Trophoblast cell (in vitro differentiated cells and primary cell): Measurements from ENCODE around the gene CYB5R3.

Experiments used
- DNase-seq, 2 donors: peaks; one replicate each; pipeline ENCODE4 v3.0.0-alpha.2; 2016
- H2AFZ ChIP-seq: 2 replicates; pipeline ENCODE4 v1.6.1; 2013; ENCODE audit warnings: low read length, moderate library complexity, mild to moderate bottlenecking; ENCODE audit not compliant: insufficient read depth, poor library complexity
- H2AK5ac ChIP-seq: 2 replicates; pipeline ENCODE4 v1.6.1; 2013; ENCODE audit warnings: mild to moderate bottlenecking, low read length
- H2BK120ac ChIP-seq: 2 replicates; pipeline ENCODE4 v1.6.1; 2013; ENCODE audit warnings: low read length, mild to moderate bottlenecking, moderate library complexity; ENCODE audit not compliant: insufficient read depth, poor library complexity
- H2BK12ac ChIP-seq: 2 replicates; pipeline ENCODE4 v1.6.1; 2013; ENCODE audit warnings: mild to moderate bottlenecking, low read length, moderate library complexity
- H2BK5ac ChIP-seq: 2 replicates; pipeline ENCODE4 v1.6.1; 2013; ENCODE audit warnings: low read length, low read depth, moderate library complexity, mild to moderate bottlenecking; ENCODE audit not compliant: poor library complexity
- H3K14ac ChIP-seq: 2 replicates; pipeline ENCODE4 v1.6.1; 2013; ENCODE audit warnings: mild to moderate bottlenecking, low read length
- H3K18ac ChIP-seq: 2 replicates; pipeline ENCODE4 v1.6.1; 2013; ENCODE audit warnings: mild to moderate bottlenecking, low read length
- H3K23ac ChIP-seq: 2 replicates; pipeline ENCODE4 v1.6.1; 2013; ENCODE audit warnings: low read length
- H3K27ac ChIP-seq: 2 replicates; pipeline ENCODE4 v1.5.1; 2013; ENCODE audit warnings: low read depth, mild to moderate bottlenecking, inconsistent platforms, low read length, moderate library complexity
- H3K27me3 ChIP-seq: 2 replicates; pipeline ENCODE4 v1.6.1; 2013; ENCODE audit warnings: inconsistent platforms, mild to moderate bottlenecking, low read length, moderate library complexity; ENCODE audit not compliant: insufficient read depth
- H3K36me3 ChIP-seq, 2 experiments: 1 replicate in 1 of 2; 2 replicates in 1 of 2; pipeline ENCODE4 v1.6.1; 2013; ENCODE audit warnings: low read length in 2 of 2, mild to moderate bottlenecking in 2 of 2, moderate library complexity in 1 of 2; ENCODE audit not compliant: insufficient read depth in 2 of 2, control insufficient read depth in 1 of 2
- H3K4ac ChIP-seq: 2 replicates; pipeline ENCODE4 v1.6.1; 2013; ENCODE audit warnings: low read depth, mild to moderate bottlenecking, low read length, moderate library complexity
- H3K4me1 ChIP-seq, 2 experiments: 1 replicate in 1 of 2; 2 replicates in 1 of 2; pipeline ENCODE4 v1.6.1; 2013; ENCODE audit warnings: low read length in 2 of 2, mild to moderate bottlenecking in 2 of 2, moderate library complexity in 1 of 2; ENCODE audit not compliant: insufficient read depth in 2 of 2, control insufficient read depth in 1 of 2
- H3K4me2 ChIP-seq: 2 replicates; pipeline ENCODE4 v1.6.1; 2013; ENCODE audit warnings: inconsistent platforms, mild to moderate bottlenecking, low read length, moderate library complexity
- H3K4me3 ChIP-seq: 2 replicates; pipeline ENCODE4 v1.5.1; 2013; ENCODE audit warnings: mild to moderate bottlenecking, low read depth, low read length, inconsistent platforms
- H3K79me1 ChIP-seq: one replicate; pipeline ENCODE4 v1.6.1; 2013; ENCODE audit warnings: low read length
- H3K79me2 ChIP-seq: 2 replicates; pipeline ENCODE4 v1.6.1; 2013; ENCODE audit warnings: low read length, mild to moderate bottlenecking; ENCODE audit not compliant: control insufficient read depth, insufficient read depth, poor library complexity
- H3K9ac ChIP-seq: 2 replicates; pipeline ENCODE4 v1.6.1; 2013; ENCODE audit warnings: mild to moderate bottlenecking, low read length
- H3K9me3 ChIP-seq: 2 replicates; pipeline ENCODE4 v1.6.1; 2013; ENCODE audit warnings: low read depth, mild to moderate bottlenecking, control low read depth, inconsistent platforms, low read length; ENCODE audit not compliant: insufficient read depth
- H4K12ac ChIP-seq: 2 replicates; pipeline ENCODE4 v1.6.1; 2013; ENCODE audit warnings: low read depth, mild to moderate bottlenecking, low read length, moderate library complexity
- H4K8ac ChIP-seq: 2 replicates; pipeline ENCODE4 v1.6.1; 2013; ENCODE audit warnings: low read depth, mild to moderate bottlenecking, low read length, moderate library complexity
- H4K91ac ChIP-seq: one replicate; pipeline ENCODE4 v1.6.1; 2013; ENCODE audit warnings: low read depth, mild to moderate bottlenecking, low read length, moderate library complexity
- WGBS: extraction: QIAGEN DNeasy Blood & Tissue Kit; methylation state at CpG from one replicate; pipeline ENCODE4 v1.1.7; 2013; ENCODE audit warnings: missing lambda C conversion rate; ENCODE audit not compliant: insufficient read length, insufficient coverage; ENCODE audit errors: extremely low coverage; 5-methylcytosine and 5-hydroxymethylcytosine counted together

Gene CYB5R3

DNA sequence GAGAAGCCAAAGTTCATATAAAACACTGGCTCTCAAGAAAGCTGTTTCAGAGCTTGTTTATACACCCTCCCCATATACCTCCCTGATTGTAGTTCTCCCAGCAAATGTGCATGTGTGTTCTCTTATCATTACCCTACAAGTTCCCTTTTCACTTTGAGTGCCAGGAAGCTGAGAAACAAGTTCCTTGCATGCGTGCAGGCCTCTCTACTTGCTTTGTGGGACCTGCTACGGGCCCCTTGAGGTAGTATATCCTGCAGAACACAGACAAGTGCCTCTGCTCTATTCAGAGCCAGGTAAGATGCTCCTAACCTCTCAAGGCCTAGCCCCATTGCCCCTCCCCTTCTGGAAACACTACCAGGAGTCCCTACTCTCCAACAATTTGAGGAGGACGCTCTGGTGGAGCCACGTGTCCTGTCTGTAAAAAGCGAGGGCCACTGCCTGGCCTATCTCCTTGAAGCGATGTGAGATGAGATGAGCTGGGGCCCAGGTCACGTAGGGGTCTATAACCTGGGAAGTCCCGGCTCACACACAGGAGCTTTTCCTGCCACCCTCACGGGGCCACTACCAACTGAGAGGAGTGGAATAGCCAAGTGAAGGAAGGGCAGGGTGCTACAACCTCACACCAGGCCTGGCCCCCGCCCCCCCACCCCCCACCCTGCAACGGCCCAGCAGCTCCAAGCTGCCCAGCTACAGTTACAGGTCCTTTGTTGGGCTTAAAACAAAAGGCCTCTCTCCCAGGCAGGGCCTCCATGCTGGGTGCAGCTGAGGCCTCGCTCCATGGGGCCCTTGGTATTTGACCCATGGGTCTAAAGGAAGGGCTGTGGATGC lies 6.2 kb downstream of the CYB5R3 start:
- Histone ChIP-seq H3K4me1 (peaks cover 17 to 25% of the 10 kb centered on the region in 2 experiments), H4K8ac (no peak overlapping the region), H3K9ac (no peak overlapping the region), H3K27me3 (no peaks in the 10 kb centered on the region), H2BK12ac (no peak overlapping the region), H3K23ac (no peak overlapping the region), H3K79me1 (no peaks in the 10 kb centered on the region), H3K18ac (no peak overlapping the region), H3K79me2 (peaks cover 8% of the 10 kb centered on the region), H3K4me3 (no peak overlapping the region), H3K4me2 (no peak overlapping the region), H2BK120ac (no peak overlapping the region), H3K4ac (peak overlapping the region; percentile 10), H2AFZ (no peak overlapping the region), H4K12ac (no peak overlapping the region), H3K36me3 (peaks cover 0 to 7% of the 10 kb centered on the region in 2 experiments), H2BK5ac (no peak overlapping the region), H4K91ac (no peak overlapping the region), H2AK5ac (no peak overlapping the region), H3K27ac (no peak overlapping the region), H3K9me3 (no peaks in the 10 kb centered on the region), H3K14ac (no peak overlapping the region)
- DNase-seq = no peak
- WGBS = no CpG with 5 or more reads among the region's 12 CpGs

DNA sequence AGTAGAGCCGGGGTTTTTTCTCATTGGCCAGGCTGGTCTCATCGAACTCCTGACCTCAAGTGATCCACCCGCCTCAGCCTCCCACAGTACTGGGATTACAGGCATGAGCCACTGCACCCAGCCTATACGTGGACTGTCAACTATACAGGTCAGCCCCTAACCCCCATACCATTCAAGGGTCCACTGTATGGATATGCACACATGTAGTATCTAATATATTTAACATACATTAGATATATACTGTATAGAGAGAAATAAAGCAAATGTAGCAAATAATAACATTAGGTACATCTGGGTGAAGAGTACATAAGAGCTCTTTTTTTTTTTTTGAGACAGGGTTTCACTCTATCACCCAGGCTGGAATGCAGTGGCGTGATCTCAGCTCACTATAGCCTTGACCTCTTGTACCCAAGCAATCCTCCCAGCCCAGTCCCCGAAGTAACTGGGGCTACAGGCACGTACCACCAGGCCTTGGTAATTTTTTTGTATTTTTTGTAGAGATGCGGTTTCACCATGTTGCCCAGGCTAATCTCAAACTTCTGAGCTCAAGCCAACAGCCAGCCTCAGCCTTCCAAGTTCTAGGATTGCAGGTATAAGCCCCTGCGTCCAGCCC lies 7.3 kb downstream of the CYB5R3 start:
- no peak for DNase-seq
- Histone ChIP-seq H2BK5ac (no peak overlapping the region), H4K8ac (no peak overlapping the region), H3K14ac (no peak overlapping the region), H3K9me3 (peaks cover 2% of the 10 kb centered on the region), H3K18ac (no peak overlapping the region), H2AK5ac (no peak overlapping the region), H3K4ac (no peak overlapping the region), H3K27me3 (no peaks in the 10 kb centered on the region), H3K4me1 (peaks cover 17 to 25% of the 10 kb centered on the region in 2 experiments), H3K4me2 (no peak overlapping the region), H2AFZ (no peak overlapping the region), H3K36me3 (peaks cover 0 to 10% of the 10 kb centered on the region in 2 experiments), H2BK120ac (no peak overlapping the region), H3K79me1 (no peaks in the 10 kb centered on the region), H4K91ac (no peak overlapping the region), H3K27ac (no peak overlapping the region), H3K4me3 (no peak overlapping the region), H4K12ac (no peak overlapping the region), H2BK12ac (no peak overlapping the region), H3K79me2 (peaks cover 8% of the 10 kb centered on the region), H3K23ac (no peak overlapping the region), H3K9ac (no peak overlapping the region)
- WGBS = no CpG with 5 or more reads among the region's 9 CpGs

DNA sequence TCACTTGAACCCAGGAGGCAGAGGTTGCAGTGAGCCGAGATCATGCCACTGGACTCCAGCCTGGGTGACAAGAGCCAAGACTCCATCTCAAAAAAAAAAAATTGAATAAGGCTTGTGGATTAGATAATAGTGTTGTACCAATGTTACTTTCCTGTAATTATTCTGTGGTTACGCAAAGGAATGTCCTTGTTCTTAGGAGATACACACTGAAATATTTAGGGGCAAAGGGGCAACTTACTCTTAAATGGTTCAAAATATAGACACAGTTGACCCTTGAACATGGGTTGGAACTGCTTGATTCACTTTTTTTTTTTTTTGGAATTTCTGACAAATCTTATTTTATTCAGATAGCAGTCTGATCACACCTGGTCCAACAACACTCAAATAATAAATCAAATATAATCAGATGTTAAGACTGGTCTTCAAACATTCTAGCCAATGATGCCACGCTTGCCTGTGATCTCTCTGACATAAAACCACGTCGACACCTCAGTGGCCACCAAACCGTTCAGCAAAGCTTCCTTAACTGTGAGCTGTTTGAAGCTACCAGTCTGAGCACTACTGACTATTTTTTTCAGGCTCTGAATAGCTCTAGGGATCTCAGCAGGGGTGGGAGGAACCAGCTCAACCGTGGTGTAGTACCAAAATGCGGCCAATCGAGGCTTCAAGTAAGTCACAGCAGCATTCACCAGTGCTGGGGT lies 9.5 kb downstream of the CYB5R3 start:
- no peak overlapping the region for H2BK12ac ChIP-seq
- H3K23ac ChIP-seq = no peak overlapping the region
- no peak overlapping the region for H3K4ac ChIP-seq
- H2AFZ ChIP-seq = no peak overlapping the region
- H3K27ac ChIP-seq = no peak overlapping the region
- no peak overlapping the region for H2BK120ac ChIP-seq
- H3K79me1 ChIP-seq = no peaks in the 10 kb centered on the region
- H3K9me3 ChIP-seq = peaks cover 4% of the 10 kb centered on the region
- no peak overlapping the region for H3K18ac ChIP-seq
- H2BK5ac ChIP-seq = no peak overlapping the region
- H3K4me3 ChIP-seq = no peak overlapping the region
- H3K14ac ChIP-seq = no peak overlapping the region
- no peak for DNase-seq
- H3K36me3 ChIP-seq = peaks cover 13 to 15% of the 10 kb centered on the region in 2 experiments
- H2AK5ac ChIP-seq = no peak overlapping the region
- H3K4me2 ChIP-seq = no peak overlapping the region
- H3K27me3 ChIP-seq = no peaks in the 10 kb centered on the region
- H3K4me1 ChIP-seq = peaks cover 2 to 7% of the 10 kb centered on the region in 2 experiments
- no peak overlapping the region for H4K8ac ChIP-seq
- H3K9ac ChIP-seq = no peak overlapping the region
- H3K79me2 ChIP-seq = peaks cover under 1% of the 10 kb centered on the region
- H4K91ac ChIP-seq = no peak overlapping the region
- no peak overlapping the region for H4K12ac ChIP-seq
- WGBS = no CpG with 5 or more reads among the region's 9 CpGs

DNA sequence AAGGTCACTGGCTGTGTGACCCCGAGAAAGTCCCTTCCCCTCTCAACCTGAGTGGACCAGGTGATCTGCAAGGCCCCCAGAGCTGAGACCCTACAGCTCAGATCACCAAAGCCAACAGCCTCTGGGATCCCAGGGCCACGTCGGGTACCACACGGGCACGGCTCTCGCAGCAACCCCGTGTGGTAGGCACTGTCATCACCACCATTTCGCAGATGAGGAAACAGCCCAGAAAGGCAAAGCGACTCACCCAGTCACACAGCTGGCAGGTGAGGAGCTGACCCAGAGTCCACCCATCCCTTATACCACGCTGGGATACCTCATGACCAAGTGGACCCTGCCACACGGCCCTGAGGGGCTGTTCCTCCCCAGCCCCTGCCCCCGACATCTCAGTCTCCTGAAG lies 11.6 kb downstream of the CYB5R3 start:
- Histone ChIP-seq H3K36me3 (peaks cover 23 to 25% of the 10 kb centered on the region in 2 experiments), H3K9me3 (peaks cover 4% of the 10 kb centered on the region), H3K27me3 (no peaks in the 10 kb centered on the region), H2AK5ac (no peak overlapping the region), H3K4ac (no peak overlapping the region), H3K79me2 (no peaks in the 10 kb centered on the region), H2BK120ac (no peak overlapping the region), H3K9ac (no peak overlapping the region), H4K8ac (no peak overlapping the region), H3K27ac (no peak overlapping the region), H3K4me1 (no peaks in the 10 kb centered on the region), H2AFZ (no peak overlapping the region), H3K4me2 (no peak overlapping the region), H2BK5ac (no peak overlapping the region), H3K4me3 (no peak overlapping the region), H3K14ac (no peak overlapping the region), H2BK12ac (no peak overlapping the region), H3K18ac (no peak overlapping the region), H3K79me1 (no peaks in the 10 kb centered on the region), H4K91ac (no peak overlapping the region), H4K12ac (no peak overlapping the region), H3K23ac (no peak overlapping the region)
- WGBS = no CpG with 5 or more reads among the region's 12 CpGs
- no peak for DNase-seq
